Spleen (tissue), 7 donors: ENCODE measurements around the gene ZBTB8B.

Source experiments
- CTCF ChIP-seq, 11 experiments: fragments of 200-600 bp in 7 of 11; fragments of 450-650 bp in 4 of 11; sonication (generic) in 4 of 11; IDR thresholded peaks in 8 of 11; conservative IDR thresholded peaks in 3 of 11; 1 replicate in 7 of 11; 2 replicates in 4 of 11; pipeline versions ENCODE4 v1.4.0 to v1.8.0; 2016 to 2021; ENCODE audit warnings: antibody characterized with exemption in 11 of 11, inconsistent platforms in 4 of 11, mild to moderate bottlenecking in 1 of 11
- POLR2AphosphoS5 ChIP-seq, 3 donors: sonication (generic); formaldehyde crosslinking; IDR thresholded peaks; one replicate each; pipeline ENCODE4 v1.5.1; 2017; ENCODE audit warnings: antibody characterized with exemption in 3 of 3
- donor health status: DM: no; HTN: no; CAD: no; lungs with moderate emphysema.
- donor health status: DM: no; HTN: no; CAD: no.
- donor health status: DM: no; HTN: no; CAD: no.

DNA sequence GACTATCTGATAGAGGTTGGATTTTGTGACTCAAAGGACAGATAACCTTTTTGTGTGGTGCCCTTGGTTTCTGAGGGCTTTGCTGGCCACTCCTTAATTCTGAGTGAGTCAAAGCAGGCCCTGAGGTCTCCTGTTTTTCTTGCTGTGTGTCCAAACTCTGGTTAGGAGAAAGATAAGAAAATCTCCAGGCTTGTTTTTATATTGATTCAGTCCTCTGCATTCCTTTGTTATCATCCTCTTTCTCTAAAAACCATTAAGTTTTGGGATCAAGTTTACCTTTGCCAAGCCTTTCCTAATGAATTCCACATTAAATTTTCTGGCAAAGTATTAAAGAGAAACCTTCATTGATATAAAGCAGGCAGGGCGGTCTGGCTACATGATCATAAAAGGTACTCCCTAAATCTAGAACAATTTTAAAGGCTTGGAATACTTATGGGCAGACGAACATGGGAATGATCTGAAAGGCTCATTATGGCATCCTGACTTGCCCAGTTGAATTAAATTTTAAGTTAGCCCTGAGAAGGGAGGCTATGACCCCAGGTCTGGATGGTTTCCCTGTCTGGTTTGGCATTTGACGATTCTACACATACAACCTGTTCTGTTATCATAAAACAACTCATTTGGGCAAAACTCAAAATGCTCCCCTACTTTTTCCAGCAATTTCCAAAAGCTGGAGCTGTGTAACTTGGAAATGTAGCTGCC lies 20.8 kb downstream of the ZBTB8B start:
- TF ChIP-seq POLR2AphosphoS5 (IDR thresholded peaks at IDR 0.05) (no peak), CTCF (IDR thresholded peaks at IDR 0.05 in 8 of 11, conservative IDR thresholded peaks at IDR 0.05 in 3 of 11) (no peak)
